Stimulated activated memory B cell treated with anti-CD40 and anti-IgM and Interleukin-4, amounts not matched to agents 10 μg/mL and 1 μg/mL and 100 μg/mL, for 72 hours (primary cell): Measurements from ENCODE around the gene SRGAP3.

Source experiments
- ATAC-seq: fragments of 150-1000 bp; cut with Tn5 transposase; 2 replicates; pipeline ENCODE4 v1.10.0; 2021
- H3K27ac Mint-ChIP-seq: one replicate; pipeline ENCODE4 v1.8.0; 2022; ENCODE audit warnings: mild to moderate bottlenecking, mixed read lengths
- H3K27me3 Mint-ChIP-seq: one replicate; pipeline ENCODE4 v1.8.0; 2022; ENCODE audit warnings: mixed read lengths
- H3K36me3 Mint-ChIP-seq: one replicate; pipeline ENCODE4 v1.8.0; 2022; ENCODE audit warnings: mixed read lengths
- H3K4me1 Mint-ChIP-seq: one replicate; pipeline ENCODE4 v1.8.0; 2022; ENCODE audit warnings: mixed read lengths
- H3K4me3 Mint-ChIP-seq: one replicate; pipeline ENCODE4 v1.8.0; 2022; ENCODE audit warnings: mild to moderate bottlenecking, moderate library complexity, mixed read lengths
- H3K9me3 Mint-ChIP-seq: one replicate; pipeline ENCODE4 v1.8.0; 2022; ENCODE audit warnings: mixed read lengths

SRGAP3 gene

DNA sequence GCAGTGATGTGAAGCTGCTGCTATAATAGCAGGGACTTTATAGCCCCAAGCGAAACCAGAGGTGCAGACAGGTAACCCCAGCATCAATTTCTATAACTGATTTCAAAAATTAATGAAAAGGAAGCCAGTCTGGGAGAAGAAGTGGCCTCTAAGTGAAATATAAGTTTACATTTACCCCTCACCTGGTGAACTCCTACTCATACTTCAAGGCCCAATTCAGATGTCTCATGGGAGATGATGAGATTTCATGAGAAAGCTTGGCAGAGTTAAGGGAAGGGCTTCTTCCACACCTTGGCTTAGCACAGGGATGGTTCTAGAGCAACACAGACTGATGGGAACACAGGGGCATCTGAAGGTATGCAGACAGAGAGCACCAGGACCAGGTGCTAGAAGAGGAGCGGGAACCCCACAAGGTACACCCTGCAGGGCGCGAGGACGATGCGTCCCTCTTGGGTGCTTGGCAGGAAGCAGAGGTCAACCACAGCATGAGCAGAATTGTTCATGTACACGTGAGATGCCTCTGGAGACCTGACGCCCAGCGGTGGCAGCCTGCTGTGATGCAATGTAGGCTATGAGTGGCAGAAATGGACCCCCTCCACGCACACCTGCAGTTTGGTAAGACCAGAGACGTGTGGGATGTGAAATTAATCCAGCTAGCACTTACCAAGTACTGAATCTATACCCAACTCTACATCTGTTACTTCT is 102.9 kb downstream of the SRGAP3 start:
- Mint-ChIP-seq H3K27ac (no peak overlapping the region), H3K9me3 (peaks cover 28% of the 10 kb centered on the region), H3K4me1 (no peaks in the 10 kb centered on the region), H3K4me3 (no peak overlapping the region), H3K27me3 (peaks cover 51% of the 10 kb centered on the region), H3K36me3 (peaks cover 24% of the 10 kb centered on the region)
- peak; percentile 63 for ATAC-seq

DNA sequence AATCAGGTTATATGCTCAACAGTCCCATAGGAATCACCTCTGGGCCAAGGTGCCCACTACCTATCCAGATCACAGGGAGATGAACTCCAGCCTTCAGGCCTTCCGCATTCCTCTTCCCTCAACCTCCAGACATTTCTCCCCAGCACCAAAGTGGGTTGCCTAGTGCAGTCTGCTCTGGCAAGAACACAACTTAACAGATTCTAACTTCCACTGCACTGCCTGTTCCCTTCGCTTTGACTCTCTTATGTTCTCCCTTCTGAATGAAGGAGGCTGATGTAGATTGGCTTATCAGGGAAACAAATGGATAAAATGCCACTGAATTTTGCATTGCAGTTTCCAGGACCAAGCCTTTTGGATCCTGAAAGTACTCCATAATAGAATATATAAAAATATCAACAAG is 106.3 kb downstream of the SRGAP3 start:
- peaks cover 45% of the 10 kb centered on the region for H3K27me3 Mint-ChIP-seq
- no peak overlapping the region for H3K27ac Mint-ChIP-seq

DNA sequence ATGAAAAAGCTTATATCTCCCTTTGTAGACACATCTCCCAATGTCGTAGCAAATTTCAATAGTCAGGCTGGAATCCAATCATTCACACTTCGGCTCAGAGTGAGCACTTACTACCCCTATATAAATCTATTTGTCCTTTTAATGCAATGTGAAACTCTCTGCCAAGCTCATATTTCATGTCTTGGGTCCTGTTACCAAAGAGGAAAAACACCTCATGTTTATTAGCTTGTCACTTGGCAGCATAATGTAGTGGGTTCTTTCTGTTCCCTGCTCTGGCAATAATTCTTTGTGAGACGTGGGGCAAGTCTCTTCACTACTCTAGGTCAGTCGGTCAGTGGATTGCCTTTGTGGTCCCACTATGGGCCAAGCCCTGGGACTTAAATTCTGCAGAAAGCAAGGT is 107.1 kb downstream of the SRGAP3 start:
- Mint-ChIP-seq H3K9me3 (peaks cover 21% of the 10 kb centered on the region), H3K36me3 (peaks cover 7% of the 10 kb centered on the region), H3K4me1 (no peaks in the 10 kb centered on the region), H3K4me3 (no peak overlapping the region), H3K27me3 (peaks cover 54% of the 10 kb centered on the region), H3K27ac (no peak overlapping the region)
- ATAC-seq = no peak

More for the DNA sequence above, 106.3 kb downstream of the SRGAP3 start:
- peaks cover 21% of the 10 kb centered on the region for H3K9me3 Mint-ChIP-seq
- no peak overlapping the region for H3K4me3 Mint-ChIP-seq
- no peak for ATAC-seq
- H3K36me3 Mint-ChIP-seq = peaks cover 7% of the 10 kb centered on the region
- no peaks in the 10 kb centered on the region for H3K4me1 Mint-ChIP-seq

DNA sequence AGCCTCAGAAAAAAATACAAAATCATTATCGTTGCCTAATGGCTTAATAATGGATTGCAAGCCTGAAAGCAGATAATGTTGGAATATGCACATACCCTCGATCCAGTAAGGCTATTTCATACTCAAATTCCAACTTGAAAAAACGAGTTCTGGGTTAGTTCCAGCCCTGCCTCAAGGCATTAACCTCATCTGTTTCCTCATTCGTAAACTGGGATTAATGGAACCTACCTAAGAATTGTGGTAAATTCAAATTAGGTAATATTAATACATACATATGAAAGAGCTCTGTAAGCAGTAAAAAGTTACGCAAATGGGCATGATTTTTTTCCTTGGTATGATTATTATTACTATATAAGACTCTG is 107.5 kb downstream of the SRGAP3 start:
- H3K36me3 Mint-ChIP-seq = peaks cover 7% of the 10 kb centered on the region
- H3K27ac Mint-ChIP-seq = no peak overlapping the region
- ATAC-seq = no peak
- H3K4me3 Mint-ChIP-seq = no peak overlapping the region
- H3K27me3 Mint-ChIP-seq = peaks cover 58% of the 10 kb centered on the region
- no peaks in the 10 kb centered on the region for H3K4me1 Mint-ChIP-seq
- peaks cover 21% of the 10 kb centered on the region for H3K9me3 Mint-ChIP-seq

DNA sequence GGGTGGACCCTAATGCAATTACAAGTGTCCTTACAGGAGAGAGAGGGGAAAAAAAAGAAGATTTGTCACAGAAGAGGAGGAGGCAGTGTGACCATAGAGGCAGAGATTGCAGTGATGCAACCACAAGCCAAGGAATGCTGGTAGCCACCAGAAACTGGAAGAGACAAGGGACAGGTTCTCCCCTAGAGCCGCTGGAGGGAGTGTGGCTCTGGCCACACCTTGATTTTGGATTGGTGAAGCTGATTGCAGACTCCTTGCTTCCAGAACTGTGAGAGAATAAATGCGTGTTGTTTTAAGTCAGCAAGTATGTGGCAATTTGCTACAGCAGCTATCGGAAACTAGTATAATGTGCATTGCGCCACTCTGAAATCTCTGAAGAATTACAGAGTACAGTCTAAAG is 110.1 kb downstream of the SRGAP3 start:
- peaks cover 62% of the 10 kb centered on the region for H3K27me3 Mint-ChIP-seq
- no peak overlapping the region for H3K27ac Mint-ChIP-seq

DNA sequence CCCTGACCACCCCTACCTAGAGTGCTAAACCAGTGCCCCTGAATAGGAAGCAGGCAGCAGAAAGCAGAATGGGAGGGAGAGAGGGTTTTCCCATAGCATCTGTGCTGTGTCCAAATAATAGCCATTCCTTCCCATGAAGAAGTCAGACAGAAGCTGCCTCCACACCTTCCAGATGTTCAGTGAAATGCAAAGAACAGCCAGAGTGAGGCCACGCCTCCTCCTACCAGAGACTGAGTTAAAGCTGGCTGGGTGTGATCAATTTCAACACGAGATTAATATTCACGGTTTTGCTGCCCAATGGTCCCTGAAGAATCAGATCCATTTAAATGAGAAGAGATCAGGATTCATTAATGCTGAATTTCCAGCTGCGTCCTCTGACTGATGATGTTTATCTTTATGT is 111.8 kb downstream of the SRGAP3 start:
- H3K27me3 Mint-ChIP-seq = peaks cover 51% of the 10 kb centered on the region
- H3K36me3 Mint-ChIP-seq = no peaks in the 10 kb centered on the region
- H3K4me3 Mint-ChIP-seq = no peak overlapping the region
- no peak overlapping the region for H3K27ac Mint-ChIP-seq
- H3K4me1 Mint-ChIP-seq = no peaks in the 10 kb centered on the region
- H3K9me3 Mint-ChIP-seq = peaks cover 6% of the 10 kb centered on the region
- ATAC-seq = no peak

More for the DNA sequence above, 110.1 kb downstream of the SRGAP3 start:
- Mint-ChIP-seq H3K4me1 (no peaks in the 10 kb centered on the region), H3K4me3 (no peak overlapping the region), H3K36me3 (peaks cover 2% of the 10 kb centered on the region), H3K9me3 (peaks cover 13% of the 10 kb centered on the region)
- no peak for ATAC-seq

DNA sequence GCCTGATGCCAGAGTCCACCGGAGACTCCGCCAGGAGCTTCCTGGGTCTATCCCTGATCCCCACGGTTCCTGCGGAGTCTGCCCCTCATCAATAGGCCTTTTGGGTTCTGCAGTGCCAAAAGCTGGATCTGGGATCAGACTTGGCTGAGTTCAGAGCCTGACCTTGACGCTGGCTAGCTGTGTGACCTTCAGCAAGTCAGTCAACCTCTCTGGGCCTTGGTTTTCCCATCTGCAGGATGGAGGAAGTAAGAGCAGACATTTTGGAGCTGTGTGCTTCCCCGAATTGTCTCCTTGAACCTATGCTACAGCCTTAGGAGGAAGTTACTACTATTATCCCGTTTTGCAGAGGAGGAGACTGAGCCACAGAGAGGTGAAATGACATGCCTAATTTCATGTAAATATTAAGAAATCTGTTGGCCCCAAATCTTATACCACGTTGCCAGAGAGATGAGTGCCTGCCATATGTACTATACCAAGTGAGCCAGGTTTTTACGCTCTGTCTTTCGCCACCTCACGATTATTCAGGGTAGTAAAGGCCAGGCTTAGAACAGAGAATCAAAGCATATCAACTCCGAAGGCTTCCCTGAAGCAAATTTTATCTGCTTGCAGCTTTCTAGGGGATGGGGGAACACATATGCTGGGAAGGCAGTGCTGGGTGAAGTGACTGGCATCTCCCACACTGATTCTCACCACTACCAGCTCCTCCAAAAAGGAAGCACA is 112.5 kb downstream of the SRGAP3 start:
- Mint-ChIP-seq H3K9me3 (peaks cover 6% of the 10 kb centered on the region), H3K27me3 (peaks cover 51% of the 10 kb centered on the region), H3K4me1 (no peaks in the 10 kb centered on the region), H3K27ac (no peak overlapping the region), H3K36me3 (no peaks in the 10 kb centered on the region), H3K4me3 (no peak overlapping the region)
- no peak for ATAC-seq

DNA sequence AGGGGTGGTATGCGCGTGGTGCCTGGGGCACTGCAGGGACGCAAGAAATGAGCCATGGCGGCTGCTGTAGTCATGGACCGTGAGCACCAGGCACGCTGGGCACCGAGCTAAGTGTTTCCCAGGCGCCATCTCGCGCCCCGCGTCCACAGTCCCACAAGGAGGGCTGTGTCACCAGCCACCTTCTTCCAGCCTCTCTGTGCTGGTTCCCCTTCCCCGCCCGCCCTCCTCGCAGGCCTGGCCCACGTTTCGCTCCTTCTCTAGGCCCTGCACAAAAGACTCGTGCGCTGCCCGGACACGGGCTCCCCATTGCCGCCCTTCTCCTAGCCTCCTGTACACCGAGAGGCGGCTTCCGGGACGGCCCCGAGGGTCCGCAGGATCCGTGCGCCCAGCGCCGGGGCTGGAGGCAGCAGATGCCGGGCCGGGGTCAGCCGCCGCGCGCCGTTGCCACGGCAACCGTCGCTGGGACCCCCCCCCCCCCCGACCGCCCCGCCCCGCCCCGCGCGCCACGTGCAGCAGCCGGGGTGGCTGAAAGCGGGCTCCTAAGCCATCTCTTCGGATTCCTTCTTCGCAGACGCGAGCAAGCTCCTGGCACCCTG is 113.4 kb downstream of the SRGAP3 start:
- H3K27ac Mint-ChIP-seq = no peak overlapping the region
- H3K27me3 Mint-ChIP-seq = peaks cover 51% of the 10 kb centered on the region
- no peaks in the 10 kb centered on the region for H3K4me1 Mint-ChIP-seq
- H3K36me3 Mint-ChIP-seq = no peaks in the 10 kb centered on the region
- peak overlapping the region; percentile 51 for H3K4me3 Mint-ChIP-seq
- peak; percentile 45 for ATAC-seq
- peaks cover 6% of the 10 kb centered on the region for H3K9me3 Mint-ChIP-seq

DNA sequence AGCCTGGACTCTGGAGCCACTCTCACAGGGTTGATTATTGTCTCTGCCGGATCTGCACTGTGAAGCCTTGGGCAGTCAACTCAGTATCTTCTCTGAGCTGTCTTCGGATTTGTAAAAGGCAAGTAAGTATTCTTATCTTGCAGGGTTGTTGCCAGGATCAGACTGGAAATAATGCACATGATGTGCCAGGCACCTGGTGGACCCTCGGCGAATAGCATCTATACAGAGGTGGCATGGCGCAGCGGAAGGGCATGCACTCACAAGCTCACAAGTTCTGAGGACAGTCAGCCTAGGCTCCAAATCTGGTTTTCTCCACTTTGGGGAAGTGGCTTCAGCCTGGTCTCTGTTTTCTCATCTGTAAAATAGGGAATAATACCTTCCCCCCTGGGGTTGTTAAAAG is 113.9 kb downstream of the SRGAP3 start:
- no peak overlapping the region for H3K27ac Mint-ChIP-seq
- H3K4me1 Mint-ChIP-seq = no peaks in the 10 kb centered on the region
- no peak for ATAC-seq
- peaks cover 51% of the 10 kb centered on the region for H3K27me3 Mint-ChIP-seq
- peak overlapping the region; percentile 47 for H3K4me3 Mint-ChIP-seq
- peaks cover 6% of the 10 kb centered on the region for H3K9me3 Mint-ChIP-seq
- no peaks in the 10 kb centered on the region for H3K36me3 Mint-ChIP-seq

DNA sequence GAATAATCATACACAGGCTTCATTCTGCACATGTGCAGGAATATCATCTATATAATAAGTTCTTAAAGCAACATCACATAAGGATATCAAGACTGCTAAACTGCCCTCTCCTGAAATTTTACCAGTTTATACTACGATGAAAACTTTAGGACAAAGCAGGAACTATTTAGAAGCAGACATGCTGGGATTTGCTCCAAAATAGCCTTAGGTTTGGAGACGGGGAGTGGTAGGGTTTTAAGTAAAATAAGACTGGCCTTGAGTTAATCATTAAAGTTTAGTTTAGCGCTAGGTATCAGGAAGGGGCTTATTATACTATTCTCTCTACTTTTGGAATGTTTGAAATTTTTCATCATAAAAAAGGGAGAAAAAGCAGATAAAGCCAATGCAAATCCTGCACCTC is 115.8 kb downstream of the SRGAP3 start:
- no peak for ATAC-seq
- Mint-ChIP-seq H3K9me3 (no peaks in the 10 kb centered on the region), H3K27ac (no peak overlapping the region), H3K27me3 (peaks cover 36% of the 10 kb centered on the region), H3K4me1 (no peaks in the 10 kb centered on the region), H3K36me3 (no peaks in the 10 kb centered on the region), H3K4me3 (no peak overlapping the region)

DNA sequence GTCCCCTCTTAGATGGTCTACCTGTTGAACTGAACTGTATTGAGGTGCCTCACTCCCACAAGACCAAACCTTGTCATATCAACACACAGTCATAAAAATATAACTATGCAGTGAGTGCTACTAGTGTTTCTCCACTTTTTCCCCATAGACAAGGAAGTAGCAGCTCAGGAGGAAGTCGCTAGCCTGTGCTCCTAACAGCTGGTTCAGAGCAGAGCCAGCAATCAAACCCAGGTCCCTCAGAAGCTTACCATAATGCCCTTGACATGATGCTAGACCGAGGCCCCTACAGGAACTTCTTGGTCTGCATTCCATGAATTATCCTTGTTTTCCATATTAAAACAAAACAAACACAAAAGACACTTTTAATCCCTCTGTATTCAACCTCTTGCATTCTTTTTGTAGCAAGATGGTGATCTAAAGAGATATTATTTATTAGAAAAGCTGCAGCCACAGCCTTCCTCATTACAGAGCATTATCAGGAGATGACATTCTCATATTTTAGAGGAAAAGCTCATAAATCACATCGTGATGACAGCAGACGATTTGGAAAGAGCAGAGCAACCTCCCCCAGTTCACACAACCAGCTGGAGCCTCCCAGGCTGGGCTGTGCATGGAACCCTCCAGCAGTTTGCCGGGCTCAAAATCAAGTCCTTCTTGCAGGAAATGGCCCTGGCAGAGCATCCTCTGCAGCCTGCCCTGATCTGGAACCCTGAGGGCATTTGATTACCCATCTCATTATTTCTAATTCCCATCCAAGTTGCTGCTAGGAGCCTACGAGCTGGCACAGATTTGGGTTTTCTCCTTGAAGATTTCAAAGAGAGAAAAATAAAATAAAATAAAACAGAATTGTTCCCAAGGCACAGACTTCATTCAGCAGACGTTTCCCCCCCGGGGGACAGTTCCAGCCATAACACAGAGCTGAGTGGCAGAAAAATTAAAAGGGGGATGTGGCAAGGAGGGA is 118.8 kb downstream of the SRGAP3 start:
- H3K27me3 Mint-ChIP-seq = peaks cover 7% of the 10 kb centered on the region
- no peaks in the 10 kb centered on the region for H3K36me3 Mint-ChIP-seq
- H3K27ac Mint-ChIP-seq = no peak overlapping the region
- H3K4me1 Mint-ChIP-seq = no peaks in the 10 kb centered on the region
- no peak for ATAC-seq
- no peak overlapping the region for H3K4me3 Mint-ChIP-seq
- H3K9me3 Mint-ChIP-seq = no peaks in the 10 kb centered on the region

DNA sequence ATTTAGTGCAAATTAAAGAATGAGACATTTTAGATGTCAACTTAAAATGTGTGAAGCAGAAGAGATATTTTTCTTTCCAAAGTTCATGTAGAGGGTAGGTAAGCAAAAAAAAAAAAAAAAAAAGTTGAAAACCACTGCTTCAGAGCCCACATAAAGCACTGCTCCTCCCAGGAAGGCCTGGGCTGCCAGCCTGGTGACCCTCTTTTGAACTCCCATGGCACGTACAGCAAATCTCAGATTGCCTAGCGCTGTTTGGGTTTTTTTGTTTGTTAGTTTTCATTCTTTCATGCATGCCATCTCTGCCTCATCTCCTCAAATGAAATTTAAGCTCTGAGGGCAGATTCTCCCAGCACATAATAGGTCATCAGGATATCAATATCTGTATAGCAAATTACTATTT is 120.1 kb downstream of the SRGAP3 start:
- no peaks in the 10 kb centered on the region for H3K9me3 Mint-ChIP-seq
- H3K4me3 Mint-ChIP-seq = no peak overlapping the region
- H3K36me3 Mint-ChIP-seq = no peaks in the 10 kb centered on the region
- H3K27me3 Mint-ChIP-seq = no peaks in the 10 kb centered on the region
- no peak overlapping the region for H3K27ac Mint-ChIP-seq
- ATAC-seq = no peak
- H3K4me1 Mint-ChIP-seq = no peaks in the 10 kb centered on the region

DNA sequence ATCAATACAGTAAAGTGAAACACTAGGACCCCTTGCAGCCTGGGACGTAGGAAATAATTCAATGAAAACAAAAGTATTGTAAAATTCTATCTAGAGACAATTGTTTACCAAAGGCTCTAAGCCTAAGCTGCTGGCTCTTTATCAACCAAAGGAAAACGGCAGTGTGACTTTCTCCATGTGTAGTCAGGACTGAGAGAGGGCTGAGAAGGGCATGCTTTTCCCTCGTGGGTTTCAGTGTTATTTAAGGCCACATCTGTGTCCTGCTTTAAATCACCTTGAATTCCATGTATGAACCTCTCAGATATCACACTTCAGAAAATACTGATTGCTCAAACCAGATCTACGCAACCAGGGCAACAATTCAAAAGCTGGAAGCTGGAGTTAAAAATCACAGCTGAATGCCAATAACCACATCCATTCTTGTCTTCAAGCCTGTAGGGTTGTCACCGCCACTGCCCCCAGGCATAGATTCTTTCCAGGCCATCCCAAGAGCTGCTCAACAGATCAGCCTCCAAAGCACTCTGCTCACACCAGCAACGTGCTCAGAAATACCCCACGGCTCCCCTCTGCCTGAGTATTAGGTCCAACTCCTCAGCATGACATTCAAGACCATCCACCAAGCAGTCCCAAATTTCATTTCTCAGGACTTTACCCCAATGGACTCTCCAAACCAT is 124.0 kb downstream of the SRGAP3 start:
- Mint-ChIP-seq H3K4me3 (no peak overlapping the region), H3K27ac (no peak overlapping the region), H3K4me1 (no peaks in the 10 kb centered on the region), H3K27me3 (no peaks in the 10 kb centered on the region), H3K36me3 (no peaks in the 10 kb centered on the region), H3K9me3 (no peaks in the 10 kb centered on the region)
- no peak for ATAC-seq

DNA sequence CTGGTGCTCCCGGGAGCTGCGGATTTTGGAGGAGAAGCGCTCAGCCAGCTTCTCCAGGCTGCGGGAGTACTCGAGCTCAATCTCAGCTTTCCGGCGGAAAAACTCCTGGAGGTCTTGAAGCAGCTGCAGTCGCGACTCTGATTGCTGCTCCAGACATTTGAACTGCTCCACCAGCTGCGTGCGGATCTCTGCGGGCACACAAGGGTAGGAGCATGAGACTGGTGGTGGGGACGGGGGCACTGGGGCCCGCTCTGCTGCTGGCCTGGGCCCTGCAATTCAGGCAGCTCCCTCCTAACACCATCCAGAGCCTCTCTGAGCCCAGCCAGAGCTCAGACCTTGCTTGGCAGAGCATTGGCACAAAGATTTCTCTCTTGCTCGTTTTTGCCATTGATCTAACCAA is 124.7 kb downstream of the SRGAP3 start:
- H3K27ac Mint-ChIP-seq = no peak overlapping the region
- ATAC-seq = no peak
- peaks cover under 1% of the 10 kb centered on the region for H3K27me3 Mint-ChIP-seq

More for the DNA sequence above, 124.7 kb downstream of the SRGAP3 start:
- no peaks in the 10 kb centered on the region for H3K36me3 Mint-ChIP-seq
- no peaks in the 10 kb centered on the region for H3K9me3 Mint-ChIP-seq
- H3K4me1 Mint-ChIP-seq = no peaks in the 10 kb centered on the region
- H3K4me3 Mint-ChIP-seq = no peak overlapping the region
